Measurements from ENCODE around the gene TRRAP.

Gene TRRAP

GRCh38 chr7:99061001-99061776 lies 182.9 kb downstream of the TRRAP start:
- no peak for DNase-seq (ENCODE audit: low spot score)
